Stomach smooth muscle (tissue), 2 donors: ENCODE data around the gene MRPL44.
A peak's percentile ranks its signal among the peaks of the same experiment; 100 is the strongest.

Experiments used
- H3K27ac ChIP-seq: one replicate; pipeline ENCODE4 v1.7.0; 2013; ENCODE audit warnings: mild to moderate bottlenecking, low read length, inconsistent platforms
- H3K27me3 ChIP-seq, 2 donors: one replicate each; pipeline ENCODE4 v1.7.0; 2013; ENCODE audit warnings: low read length in 2 of 2; ENCODE audit not compliant: insufficient read depth in 2 of 2, control insufficient read depth in 1 of 2
- H3K36me3 ChIP-seq, 2 donors: one replicate each; pipeline ENCODE4 v1.7.0; 2013; ENCODE audit warnings: low read length in 2 of 2; ENCODE audit not compliant: control insufficient read depth in 2 of 2, insufficient read depth in 2 of 2
- H3K4me1 ChIP-seq: one replicate; pipeline ENCODE4 v1.7.0; 2013; ENCODE audit warnings: low read length; ENCODE audit not compliant: control insufficient read depth, insufficient read depth
- H3K4me3 ChIP-seq, 2 donors: one replicate each; pipeline ENCODE4 v1.7.0; 2013; ENCODE audit warnings: low read length in 2 of 2
- H3K9ac ChIP-seq, 2 donors: one replicate each; pipeline ENCODE4 v1.7.0; 2013; ENCODE audit warnings: low read length in 2 of 2, mild to moderate bottlenecking in 1 of 2
- H3K9me3 ChIP-seq, 2 donors: one replicate each; pipeline ENCODE4 v1.7.0; 2013; ENCODE audit warnings: low read length in 2 of 2; ENCODE audit not compliant: control insufficient read depth in 2 of 2
- donor health status: healthy.
- donor health status: Pancreatic carcinoma.

MRPL44 gene

DNA sequence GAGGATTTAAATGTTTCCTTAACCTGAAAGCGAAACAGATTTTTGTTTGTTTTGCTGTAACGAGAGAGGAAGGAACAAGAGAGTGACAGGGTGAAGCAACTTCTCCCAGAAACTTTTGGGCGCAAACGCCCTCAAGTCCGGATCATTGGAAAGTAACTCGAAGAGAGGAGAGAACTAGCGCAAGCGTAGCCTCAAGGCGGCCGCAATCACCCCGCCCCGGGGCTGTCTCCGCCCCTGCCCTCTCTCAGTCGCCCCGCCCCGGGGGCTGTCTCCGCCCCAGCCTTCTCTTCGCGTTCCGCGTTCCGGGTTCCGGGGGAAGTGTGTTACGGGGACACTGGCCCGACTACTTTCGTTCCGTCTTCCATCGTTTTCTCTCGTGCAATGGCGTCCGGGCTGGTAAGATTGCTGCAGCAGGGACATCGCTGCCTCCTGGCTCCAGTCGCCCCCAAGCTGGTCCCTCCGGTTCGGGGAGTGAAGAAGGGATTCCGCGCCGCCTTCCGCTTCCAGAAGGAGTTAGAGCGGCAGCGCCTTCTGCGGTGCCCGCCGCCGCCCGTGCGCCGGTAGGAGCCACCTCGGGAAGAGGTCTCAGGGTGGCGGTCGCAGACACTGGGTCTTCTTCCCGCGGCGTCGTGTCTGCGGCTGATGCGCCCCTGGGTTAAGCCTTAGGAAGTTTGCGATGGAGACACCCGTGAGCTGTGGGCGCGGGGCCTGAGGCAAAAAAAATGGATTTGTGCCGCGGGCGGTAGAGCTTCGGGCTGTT is at the start of gene MRPL44:
Gene MRPL44, plus strand, starts transcription at position 372 of the 760 bp plus-strand sequence. Its CDS starts 10 bp downstream, at position 382.
- Histone ChIP-seq H3K4me1 (peaks cover 16% of the 10 kb centered on the region), H3K4me3 (peak within 1 kb of the TSS; percentile 83 to 88), H3K9me3 (no peaks in the 10 kb centered on the region), H3K36me3 (peaks cover 10% of the 10 kb centered on the region in 2 donors), H3K27ac (peak within 1 kb of the TSS; percentile 50), H3K27me3 (no peaks in the 10 kb centered on the region), H3K9ac (peak within 1 kb of the TSS; percentile 73 to 78)

- H3K27me3 ChIP-seq = no peaks in the 10 kb centered on the region
- H3K4me3 ChIP-seq = no peak overlapping the region
- no peak overlapping the region for H3K9ac ChIP-seq
- no peaks in the 10 kb centered on the region for H3K4me1 ChIP-seq
- no peak overlapping the region for H3K27ac ChIP-seq
- H3K36me3 ChIP-seq = peaks cover 4 to 6% of the 10 kb centered on the region in 2 donors
- no peaks in the 10 kb centered on the region for H3K9me3 ChIP-seq
Measured at GRCh38 chr2:223908304-223908998, 48.8 kb upstream of the MRPL44 start.

DNA sequence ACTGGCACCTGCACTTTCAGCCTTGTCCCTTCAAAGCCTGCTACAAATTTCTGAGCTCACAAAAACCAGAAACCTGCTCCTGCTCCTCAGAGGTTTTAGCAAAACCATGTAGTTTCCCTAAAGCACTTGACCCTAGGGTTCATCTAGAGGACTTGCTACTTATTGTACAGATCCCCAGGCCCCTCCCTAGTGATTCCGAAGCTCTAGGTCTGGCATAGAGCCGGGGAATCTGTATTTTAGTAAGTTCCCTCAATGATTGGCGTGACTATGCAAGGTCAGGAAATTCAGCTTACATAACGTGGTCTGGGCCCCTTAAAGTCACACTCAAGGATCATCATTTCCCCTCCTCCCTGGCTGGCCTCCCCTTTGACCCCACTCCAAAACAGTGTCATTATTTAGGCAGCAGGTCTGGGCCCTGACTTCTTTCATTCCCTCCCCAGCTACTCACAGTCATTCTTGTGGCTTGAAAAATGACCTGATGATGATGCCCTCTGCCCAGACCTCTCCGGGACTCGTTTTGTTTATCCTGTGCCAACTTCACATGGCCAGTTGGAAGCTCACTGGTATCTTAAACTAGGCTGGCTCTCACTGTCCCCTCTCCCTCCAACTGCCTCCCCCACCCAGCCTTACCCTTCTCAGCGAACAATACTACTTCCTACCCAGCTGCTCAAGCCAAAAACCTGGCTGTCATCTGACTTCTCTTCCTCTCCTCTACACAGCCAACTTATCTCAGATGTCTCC is 48.1 kb upstream of the MRPL44 start:
- Histone ChIP-seq H3K4me3 (no peak overlapping the region), H3K36me3 (peaks cover 4 to 6% of the 10 kb centered on the region in 2 donors), H3K9ac (no peak overlapping the region), H3K27me3 (no peaks in the 10 kb centered on the region), H3K4me1 (no peaks in the 10 kb centered on the region), H3K9me3 (no peaks in the 10 kb centered on the region), H3K27ac (no peak overlapping the region)

DNA sequence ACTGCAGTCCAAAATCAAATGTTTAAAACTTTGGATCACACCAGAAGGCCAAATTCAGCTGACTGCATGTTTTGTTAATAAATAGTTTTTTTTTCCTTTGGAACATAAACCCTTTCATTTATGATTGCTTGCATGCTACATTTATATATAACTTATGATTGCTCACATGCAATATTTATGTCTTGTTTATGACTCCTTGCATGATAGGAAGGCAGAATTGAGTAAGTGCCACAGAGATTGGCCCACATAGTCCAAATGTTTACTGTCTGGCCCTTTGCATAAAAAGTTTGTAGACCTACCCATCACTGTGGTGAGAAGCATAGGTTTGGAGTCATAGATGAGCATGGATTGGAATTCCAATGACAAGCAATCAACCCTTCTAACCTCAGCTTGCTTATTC is 42.9 kb upstream of the MRPL44 start:
- H3K27me3 ChIP-seq = no peaks in the 10 kb centered on the region
- peaks cover 2% of the 10 kb centered on the region for H3K4me1 ChIP-seq
- H3K9me3 ChIP-seq = no peaks in the 10 kb centered on the region
- H3K36me3 ChIP-seq = peaks cover 3 to 14% of the 10 kb centered on the region in 2 donors
- H3K27ac ChIP-seq = no peak overlapping the region
- no peak overlapping the region for H3K4me3 ChIP-seq
- no peak overlapping the region for H3K9ac ChIP-seq

GRCh38 chr2:223915071-223915470 is 42.2 kb upstream of the MRPL44 start:
- H3K27ac ChIP-seq = no peak overlapping the region
- H3K36me3 ChIP-seq = peaks cover 3 to 16% of the 10 kb centered on the region in 2 donors
- no peaks in the 10 kb centered on the region for H3K9me3 ChIP-seq
- H3K9ac ChIP-seq = no peak overlapping the region
- peaks cover 2% of the 10 kb centered on the region for H3K4me1 ChIP-seq
- no peak overlapping the region for H3K4me3 ChIP-seq
- H3K27me3 ChIP-seq = no peaks in the 10 kb centered on the region

DNA sequence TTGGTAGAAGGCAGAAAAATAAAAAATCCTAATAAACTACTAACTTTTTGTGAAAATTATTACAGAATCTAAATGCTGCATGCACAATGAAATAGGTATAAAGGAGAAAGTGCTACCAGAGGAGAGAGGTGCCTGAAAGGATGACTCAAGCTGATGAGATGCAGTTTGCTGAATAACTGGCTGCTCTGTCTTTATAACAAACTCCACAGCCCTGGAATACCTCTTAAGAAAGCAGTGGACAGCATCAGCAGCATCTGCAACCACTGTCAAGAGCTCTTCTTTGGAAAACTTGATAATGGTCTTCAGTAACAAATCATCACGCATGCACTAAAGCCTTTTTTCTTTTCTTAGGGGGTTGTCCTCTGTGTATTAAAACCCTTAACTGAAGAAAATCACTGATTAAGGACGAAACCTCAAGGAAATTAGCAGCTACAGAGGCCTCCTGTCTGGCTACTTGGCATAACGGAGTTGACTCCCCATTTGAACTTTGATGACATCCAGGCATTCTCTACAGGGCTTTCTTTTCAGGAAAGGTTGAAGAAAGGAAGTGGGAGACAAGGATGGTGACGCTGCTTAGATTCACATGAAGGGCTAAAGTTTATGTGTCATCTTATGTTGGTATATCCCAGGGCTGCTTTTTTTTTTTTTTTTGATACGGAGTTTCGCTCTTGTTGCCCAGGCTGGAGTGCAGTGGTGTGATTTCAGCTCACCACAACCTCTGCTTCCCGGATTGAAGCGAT is 40.9 kb upstream of the MRPL44 start:
- Histone ChIP-seq H3K27me3 (no peaks in the 10 kb centered on the region), H3K27ac (no peak overlapping the region), H3K36me3 (peaks cover 3 to 16% of the 10 kb centered on the region in 2 donors), H3K4me3 (no peak overlapping the region), H3K9me3 (no peaks in the 10 kb centered on the region), H3K4me1 (peaks cover 2% of the 10 kb centered on the region), H3K9ac (no peak overlapping the region)

GRCh38 chr2:223918671-223919134 is 38.6 kb upstream of the MRPL44 start:
- H3K9ac ChIP-seq = no peak overlapping the region
- H3K9me3 ChIP-seq = no peaks in the 10 kb centered on the region
- H3K36me3 ChIP-seq = peaks cover 3 to 16% of the 10 kb centered on the region in 2 donors
- H3K4me1 ChIP-seq = peaks cover 2% of the 10 kb centered on the region
- H3K4me3 ChIP-seq = no peak overlapping the region
- H3K27me3 ChIP-seq = no peaks in the 10 kb centered on the region
- no peak overlapping the region for H3K27ac ChIP-seq

DNA sequence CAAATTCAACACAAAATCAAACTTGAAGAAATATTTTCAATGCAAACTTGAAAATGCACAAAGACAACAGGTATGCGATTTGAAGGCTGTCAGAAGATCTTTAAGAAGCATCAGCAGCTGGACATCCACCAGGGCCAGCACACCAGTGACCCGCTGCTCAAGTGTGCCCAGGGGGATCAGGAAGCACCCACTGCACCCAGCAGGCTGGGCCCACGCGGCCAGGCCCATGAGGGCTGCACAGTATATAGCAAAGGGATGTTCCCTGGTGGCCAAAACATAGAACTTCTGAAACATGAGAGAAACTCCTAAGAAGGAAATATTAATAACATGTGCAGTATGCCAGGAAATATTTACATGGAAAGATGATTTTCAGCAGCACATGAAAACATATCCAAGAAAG is 37.2 kb upstream of the MRPL44 start:
- no peak overlapping the region for H3K9ac ChIP-seq
- H3K4me3 ChIP-seq = no peak overlapping the region
- H3K27me3 ChIP-seq = no peaks in the 10 kb centered on the region
- H3K9me3 ChIP-seq = no peaks in the 10 kb centered on the region
- H3K36me3 ChIP-seq = peaks cover 3 to 16% of the 10 kb centered on the region in 2 donors
- H3K4me1 ChIP-seq = peaks cover 2% of the 10 kb centered on the region
- no peak overlapping the region for H3K27ac ChIP-seq

DNA sequence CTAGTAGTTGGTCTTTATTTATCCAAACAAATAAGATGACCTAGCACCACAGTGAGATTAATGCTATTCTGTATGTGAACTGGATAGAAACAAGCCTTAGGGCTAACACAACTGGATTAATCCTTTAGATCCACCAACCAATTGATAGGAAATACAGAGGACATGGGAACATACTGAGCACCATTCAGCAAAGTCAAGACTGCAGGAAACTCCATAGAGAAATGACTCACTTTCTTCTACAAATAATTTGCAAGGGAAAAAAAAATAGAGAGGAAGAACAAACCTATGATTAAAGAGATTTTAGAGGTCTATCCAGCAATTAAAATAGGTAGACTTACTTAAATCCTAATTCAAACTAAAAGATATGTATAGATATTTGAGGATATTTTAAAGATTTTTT is 36.1 kb upstream of the MRPL44 start:
- Histone ChIP-seq H3K27me3 (no peaks in the 10 kb centered on the region), H3K4me1 (peaks cover 2% of the 10 kb centered on the region), H3K9me3 (no peaks in the 10 kb centered on the region), H3K9ac (no peak overlapping the region), H3K36me3 (peaks cover 3 to 8% of the 10 kb centered on the region in 2 donors), H3K27ac (no peak overlapping the region), H3K4me3 (no peak overlapping the region)

- H3K9ac ChIP-seq = no peak overlapping the region
- H3K27ac ChIP-seq = no peak overlapping the region
- peaks cover 0 to 4% of the 10 kb centered on the region in 2 donors for H3K36me3 ChIP-seq
- no peak overlapping the region for H3K4me3 ChIP-seq
- H3K4me1 ChIP-seq = peaks cover 2% of the 10 kb centered on the region
- H3K9me3 ChIP-seq = no peaks in the 10 kb centered on the region
- H3K27me3 ChIP-seq = no peaks in the 10 kb centered on the region
Measured at GRCh38 chr2:223922308-223922707, 35.0 kb upstream of the MRPL44 start.
